KOPT-K1 (cell line): ENCODE data around the gene TGFBR3.
"Not testable (repeated sequence)": the region's sequence is repeated elsewhere in the genome, so short reads cannot be mapped to it uniquely, and the experiment has no call there.

Experiments used
- H3K27ac ChIP-seq: fragments of 200-600 bp; sonication (generic); 2 replicates; pipeline ENCODE4 v1.5.1; 2016; ENCODE audit warnings: antibody characterized with exemption, mild to moderate bottlenecking, low read depth, low read length; ENCODE audit not compliant: poor library complexity, severe bottlenecking
- H3K36me3 ChIP-seq: fragments of 200-600 bp; sonication (generic); 2 replicates; pipeline ENCODE4 v1.5.1; 2017; ENCODE audit warnings: antibody characterized with exemption, mild to moderate bottlenecking, low read length, moderate library complexity; ENCODE audit not compliant: insufficient read depth
- H3K9me3 ChIP-seq: fragments of 200-600 bp; sonication (generic); 2 replicates; pipeline ENCODE4 v1.5.1; 2017; ENCODE audit warnings: antibody characterized with exemption, low read length, mild to moderate bottlenecking; ENCODE audit not compliant: insufficient read depth, poor library complexity, severe bottlenecking

TGFBR3 gene

DNA sequence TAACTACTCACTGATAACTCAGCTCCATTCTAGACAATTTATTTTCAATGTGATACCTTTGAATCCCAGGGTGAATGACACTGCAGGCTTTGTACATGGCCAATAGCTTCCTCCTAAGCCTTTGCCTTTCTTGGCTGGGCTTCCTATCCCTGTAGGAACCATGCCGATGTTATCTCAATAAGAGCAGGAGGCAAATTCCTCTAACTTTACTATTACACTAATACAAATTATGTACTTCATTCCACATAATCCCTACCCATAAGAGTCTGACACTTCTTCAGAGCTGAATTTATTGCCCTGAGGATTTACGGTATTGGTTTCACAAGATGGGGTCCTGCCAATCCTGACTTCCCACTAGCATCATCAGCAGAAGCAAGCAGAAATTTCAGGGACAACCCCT is 14.0 kb downstream of the TGFBR3 start:
- no peaks in the 10 kb centered on the region for H3K9me3 ChIP-seq
- no peaks in the 10 kb centered on the region for H3K36me3 ChIP-seq
- no peak overlapping the region for H3K27ac ChIP-seq

DNA sequence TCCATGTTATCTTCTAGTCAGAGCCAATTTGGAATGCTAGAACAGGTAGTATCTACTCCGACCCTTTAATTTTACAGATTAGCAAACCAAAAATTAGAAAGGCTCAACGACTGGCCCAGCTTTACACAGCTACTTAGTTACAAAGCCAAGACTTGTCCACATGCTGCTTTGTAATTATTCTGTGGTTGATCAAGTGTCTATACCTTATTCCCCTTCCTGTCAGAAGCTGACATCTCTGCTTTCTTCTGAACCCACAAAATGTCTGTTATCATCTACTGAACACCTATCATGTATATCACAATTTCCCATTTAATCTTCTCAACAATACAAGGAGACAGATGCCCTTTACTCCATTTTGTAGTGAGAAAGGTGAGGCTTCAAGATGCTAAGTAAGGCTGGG is 15.6 kb downstream of the TGFBR3 start:
- Histone ChIP-seq H3K36me3 (no peaks in the 10 kb centered on the region), H3K27ac (no peak overlapping the region), H3K9me3 (no peaks in the 10 kb centered on the region)

DNA sequence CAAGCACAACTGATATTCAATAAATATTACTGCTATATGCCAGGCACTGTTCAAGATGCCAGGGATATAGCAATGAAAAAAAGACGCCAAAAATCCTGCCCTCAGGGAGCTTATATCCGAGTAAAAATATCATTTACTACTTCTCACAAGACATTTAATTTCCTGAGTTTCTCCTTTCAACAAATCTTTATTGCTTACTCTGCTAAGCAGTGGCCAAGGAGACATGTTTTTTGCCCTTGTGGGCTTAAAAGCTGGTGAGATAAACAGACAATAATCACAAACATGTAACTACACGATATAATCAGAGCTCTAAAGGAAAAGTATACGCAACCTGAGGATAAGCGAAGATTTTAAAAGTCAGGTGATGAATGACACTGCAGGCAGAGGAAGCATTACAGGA is 19.5 kb downstream of the TGFBR3 start:
- no peaks in the 10 kb centered on the region for H3K9me3 ChIP-seq
- H3K27ac ChIP-seq = no peak overlapping the region
- H3K36me3 ChIP-seq = no peaks in the 10 kb centered on the region

DNA sequence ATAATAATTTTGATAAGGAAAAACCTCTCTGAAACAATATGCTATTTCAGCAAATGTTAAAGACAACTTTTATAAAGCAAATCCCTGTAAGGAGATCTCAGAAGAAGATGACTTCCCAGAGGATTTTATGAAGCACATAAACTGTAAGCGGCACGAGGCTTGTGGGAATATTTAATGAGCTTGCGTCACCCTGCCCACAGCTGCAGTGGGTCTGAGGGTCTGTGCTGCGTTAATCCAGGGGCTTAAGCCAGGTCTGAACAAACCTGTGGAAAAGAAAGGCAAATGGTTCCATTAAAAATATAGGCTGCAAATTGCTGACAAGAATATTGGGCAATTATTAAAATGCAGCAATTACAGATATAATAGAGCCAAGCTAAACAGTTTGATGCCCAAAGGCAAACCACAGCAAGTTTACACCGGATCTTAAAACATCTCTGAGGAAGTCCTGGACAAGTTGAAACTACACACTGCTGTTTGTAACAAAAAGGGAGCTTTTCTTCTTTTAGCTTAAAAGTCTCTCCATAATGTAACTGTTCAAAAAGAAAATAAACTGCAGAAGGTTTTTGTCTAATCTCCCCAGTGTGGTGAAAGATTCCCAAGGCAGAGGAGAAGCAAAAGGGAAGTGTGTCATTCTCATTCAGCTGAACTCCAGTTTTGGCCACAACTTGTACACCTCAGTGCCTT is 21.8 kb downstream of the TGFBR3 start:
- H3K27ac ChIP-seq = no peak overlapping the region

DNA sequence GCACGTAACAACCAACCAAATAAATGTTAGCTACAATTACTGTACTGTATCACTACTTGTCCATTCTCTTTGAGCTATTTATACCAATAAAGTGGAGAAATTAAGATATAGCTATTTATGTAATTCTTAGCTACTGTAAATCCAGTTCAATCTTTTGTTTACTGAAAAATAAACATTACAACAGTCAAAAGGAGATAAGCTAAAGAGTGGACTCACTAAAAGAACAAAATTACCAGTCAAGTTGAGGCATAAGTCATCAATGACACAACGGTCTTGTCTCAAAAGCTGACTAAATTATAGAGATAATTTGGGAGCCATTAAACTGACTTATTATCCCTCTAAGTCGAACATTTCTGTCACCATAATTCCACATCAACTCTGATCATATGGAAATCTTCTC is 22.5 kb downstream of the TGFBR3 start:
- no peaks in the 10 kb centered on the region for H3K9me3 ChIP-seq
- H3K36me3 ChIP-seq = no peaks in the 10 kb centered on the region
- no peak overlapping the region for H3K27ac ChIP-seq

More for the DNA sequence above, 21.8 kb downstream of the TGFBR3 start:
- Histone ChIP-seq H3K9me3 (no peaks in the 10 kb centered on the region), H3K36me3 (no peaks in the 10 kb centered on the region)

DNA sequence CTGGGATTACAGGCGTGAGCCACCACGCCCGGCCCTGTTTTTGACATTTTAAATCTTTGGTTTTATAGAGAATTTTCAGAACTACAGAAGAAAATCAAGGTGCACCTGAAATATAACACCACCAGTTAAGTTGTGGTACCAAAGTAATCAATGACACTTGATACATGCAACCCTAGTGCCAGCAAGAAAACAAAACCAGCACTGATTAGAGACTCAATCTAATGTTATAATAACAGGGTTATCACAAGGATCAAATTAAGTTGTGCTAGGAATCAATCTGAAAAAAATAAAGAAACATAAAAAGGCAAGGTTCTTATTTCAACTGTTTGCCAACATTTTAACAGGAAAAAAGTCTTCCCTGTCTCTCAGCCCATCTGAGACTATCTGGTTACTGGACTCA is 23.8 kb downstream of the TGFBR3 start:
- no peaks in the 10 kb centered on the region for H3K36me3 ChIP-seq
- H3K27ac ChIP-seq = no peak overlapping the region
- no peaks in the 10 kb centered on the region for H3K9me3 ChIP-seq

DNA sequence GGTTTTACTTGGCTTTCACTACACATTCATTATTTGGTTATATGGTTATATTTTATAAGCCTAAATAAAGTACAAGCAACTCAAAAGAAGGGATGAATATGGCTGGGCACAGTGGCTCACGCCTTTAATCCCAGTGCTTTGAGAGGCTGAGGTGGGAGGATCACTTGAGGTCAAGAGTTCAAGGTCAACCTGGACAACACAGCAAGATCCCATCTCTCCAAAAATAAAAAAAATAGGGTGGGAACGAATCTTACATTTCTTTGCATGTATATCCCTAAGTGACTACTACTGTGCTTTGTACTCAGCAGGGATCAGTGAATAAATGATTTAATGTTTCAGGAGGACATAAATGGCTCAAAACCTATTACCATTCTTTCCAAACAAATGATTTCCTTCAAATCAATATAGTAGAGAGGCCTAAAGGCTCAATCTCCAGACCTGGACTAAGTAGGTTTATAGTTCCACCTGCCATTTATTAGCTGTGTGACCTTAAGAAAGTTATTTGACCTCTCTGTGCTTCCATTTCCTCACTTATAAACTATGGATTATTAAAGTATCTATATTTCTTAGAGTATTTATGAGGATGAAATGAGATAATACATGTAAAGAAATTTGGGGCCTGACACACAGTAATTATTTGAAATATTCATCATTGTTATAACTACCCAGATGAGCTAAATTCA is 28.3 kb downstream of the TGFBR3 start:
- Histone ChIP-seq H3K36me3 (no peaks in the 10 kb centered on the region), H3K27ac (no peak overlapping the region), H3K9me3 (no peaks in the 10 kb centered on the region)

DNA sequence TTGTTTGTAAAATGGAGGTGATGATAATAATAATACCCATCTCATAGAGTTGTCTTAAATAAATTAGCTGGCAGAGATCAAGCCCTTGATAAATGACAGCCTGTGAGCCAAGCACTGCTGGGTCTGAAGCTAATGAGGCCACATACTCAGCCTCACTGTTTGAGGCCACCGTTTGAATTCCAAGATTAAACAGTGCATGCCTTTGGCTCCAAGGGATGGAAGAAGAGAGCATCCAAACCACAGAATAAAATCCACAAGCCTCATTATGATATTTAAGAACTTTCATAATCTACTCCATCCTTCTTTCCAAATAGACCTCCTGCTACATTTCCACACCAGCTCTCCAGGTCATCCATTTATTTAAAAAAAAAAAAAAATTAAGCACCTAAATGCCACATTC is 29.0 kb downstream of the TGFBR3 start:
- Histone ChIP-seq H3K36me3 (no peaks in the 10 kb centered on the region), H3K9me3 (no peaks in the 10 kb centered on the region), H3K27ac (no peak overlapping the region)

DNA sequence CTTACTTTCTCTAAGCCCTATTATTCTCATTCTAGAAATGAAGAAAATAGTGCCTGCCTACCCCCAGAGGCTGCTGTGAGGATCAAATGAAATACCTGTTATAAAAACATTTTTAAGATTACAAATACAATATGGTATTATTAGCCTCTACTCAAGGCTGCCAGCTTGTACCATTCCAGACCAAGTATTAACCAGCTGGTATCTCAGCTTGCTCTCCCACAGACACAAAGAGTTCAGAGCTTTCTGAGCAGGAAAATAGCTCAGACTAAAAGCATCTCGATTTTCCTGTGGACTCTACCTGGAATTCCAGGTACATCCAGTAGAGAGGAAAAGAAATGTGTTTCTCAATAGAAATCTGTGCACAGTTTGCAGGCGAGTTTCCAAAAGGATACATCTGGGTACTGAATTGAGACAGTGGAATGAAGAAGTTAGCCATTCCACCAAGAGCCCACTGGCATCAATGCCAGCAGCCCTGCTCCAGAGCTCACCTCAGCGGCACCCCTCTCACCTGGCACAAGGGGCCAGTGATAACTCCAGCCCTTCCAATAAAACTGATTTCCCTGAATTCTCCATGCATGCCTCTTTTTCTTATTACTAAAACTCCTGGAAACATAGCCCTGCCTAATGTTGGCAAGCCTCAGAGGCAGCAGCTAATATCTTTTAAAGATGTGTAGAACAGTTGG is 31.0 kb downstream of the TGFBR3 start:
- Histone ChIP-seq H3K9me3 (no peaks in the 10 kb centered on the region), H3K27ac (no peak overlapping the region), H3K36me3 (no peaks in the 10 kb centered on the region)

DNA sequence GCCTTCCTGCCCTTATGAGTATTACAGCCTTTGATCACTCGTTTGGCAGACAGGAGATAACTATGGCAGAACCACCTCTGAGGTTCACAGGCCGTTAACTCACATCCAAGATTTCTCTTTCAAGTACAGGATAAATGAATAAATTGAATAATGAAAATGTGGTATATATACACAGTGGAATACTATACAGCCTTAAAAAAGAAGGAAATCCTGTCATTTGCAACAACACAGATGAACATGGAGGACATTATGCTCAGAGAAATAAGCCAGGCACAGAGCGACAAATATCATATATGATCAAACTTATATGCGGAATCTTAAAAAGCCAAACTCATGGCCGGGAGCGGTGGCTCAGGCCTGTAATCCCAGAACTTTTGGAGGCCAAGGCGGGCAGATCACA is 32.6 kb downstream of the TGFBR3 start:
- H3K36me3 ChIP-seq = no peaks in the 10 kb centered on the region
- no peaks in the 10 kb centered on the region for H3K9me3 ChIP-seq
- no peak overlapping the region for H3K27ac ChIP-seq

DNA sequence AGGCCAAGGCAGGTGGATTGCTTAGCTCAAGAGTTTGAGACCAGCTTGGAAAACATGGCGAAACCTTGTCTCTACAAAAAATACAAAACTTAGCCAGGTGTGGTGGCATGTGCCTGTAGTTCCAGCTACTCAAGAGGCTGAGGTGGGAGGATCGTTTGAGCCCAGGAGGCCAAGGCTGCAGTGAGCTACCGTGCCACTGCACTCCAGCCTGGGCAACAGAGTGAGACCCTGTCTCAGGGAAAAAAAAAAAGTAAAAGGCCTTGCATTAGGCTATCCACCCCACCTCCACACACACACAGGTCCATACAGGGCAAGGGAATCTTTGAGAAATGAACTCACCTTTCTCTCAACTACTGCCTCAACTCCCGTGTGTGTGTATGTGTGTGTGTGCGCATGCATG is 33.9 kb downstream of the TGFBR3 start:
- not testable (repeated sequence) for H3K27ac ChIP-seq, H3K9me3 ChIP-seq

DNA sequence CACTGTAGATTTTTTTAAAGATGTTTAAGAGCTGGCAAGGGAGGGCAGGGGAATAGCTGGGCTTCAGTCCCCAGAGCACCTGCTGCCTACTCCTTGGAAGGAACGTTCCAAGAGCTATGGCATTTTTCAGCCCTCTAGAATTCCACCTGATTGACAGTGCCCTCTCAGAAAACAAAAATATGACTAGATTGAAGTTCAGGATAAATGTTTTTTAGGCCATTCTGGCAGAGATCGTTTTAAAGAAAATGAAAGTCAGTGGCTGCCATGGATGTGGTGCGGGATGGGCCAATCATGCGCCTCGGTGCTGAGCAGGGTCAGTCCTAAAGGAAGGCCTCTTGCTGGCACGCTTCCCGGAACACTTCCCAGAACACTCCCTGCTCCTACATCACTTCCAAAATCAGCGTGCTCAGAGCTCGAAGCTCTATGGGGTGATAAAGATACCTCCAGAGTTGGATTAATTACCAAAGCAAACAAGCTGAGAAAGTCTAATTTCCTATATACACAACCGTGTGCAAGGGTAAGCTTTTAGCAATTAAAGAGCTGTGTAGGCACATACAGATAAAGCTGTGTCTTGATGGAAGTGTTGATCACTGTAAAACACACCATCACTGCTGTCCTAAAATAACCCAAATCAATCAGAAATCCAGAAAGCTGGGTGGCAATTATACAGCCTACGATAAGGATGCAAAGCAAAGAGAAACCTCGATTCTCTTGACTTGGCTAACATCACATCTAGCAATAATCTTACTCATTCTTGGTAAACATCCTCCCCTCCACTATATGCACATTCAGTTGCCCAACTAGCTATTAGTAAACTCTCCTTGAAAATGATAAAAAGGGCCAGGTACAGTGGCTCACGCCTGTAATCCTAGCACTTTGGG is 34.6 kb downstream of the TGFBR3 start:
- no peaks in the 10 kb centered on the region for H3K9me3 ChIP-seq
- no peak overlapping the region for H3K27ac ChIP-seq
- no peaks in the 10 kb centered on the region for H3K36me3 ChIP-seq

More for the DNA sequence above, 33.9 kb downstream of the TGFBR3 start:
- H3K36me3 ChIP-seq = not testable (repeated sequence)

DNA sequence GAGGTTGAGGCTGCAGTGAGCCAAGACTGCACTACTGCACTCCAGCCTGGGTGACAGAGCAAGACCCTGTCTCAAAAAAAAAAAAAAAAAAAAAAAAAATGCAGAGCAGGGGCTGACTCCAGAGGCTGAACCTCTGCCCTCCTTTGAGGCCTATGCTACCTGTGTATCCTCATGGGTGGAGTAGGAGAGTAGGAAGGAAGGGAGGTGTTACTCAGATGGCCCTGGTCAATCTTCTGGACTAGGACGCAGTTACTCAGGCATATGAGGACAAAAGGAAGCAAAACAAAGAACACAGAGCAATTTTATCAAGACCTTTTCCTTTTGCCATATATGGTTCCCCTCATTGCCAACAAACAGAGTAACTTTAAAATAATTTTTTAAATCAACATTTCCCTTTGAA is 35.2 kb downstream of the TGFBR3 start:
- no peaks in the 10 kb centered on the region for H3K9me3 ChIP-seq
- no peak overlapping the region for H3K27ac ChIP-seq
- H3K36me3 ChIP-seq = no peaks in the 10 kb centered on the region

DNA sequence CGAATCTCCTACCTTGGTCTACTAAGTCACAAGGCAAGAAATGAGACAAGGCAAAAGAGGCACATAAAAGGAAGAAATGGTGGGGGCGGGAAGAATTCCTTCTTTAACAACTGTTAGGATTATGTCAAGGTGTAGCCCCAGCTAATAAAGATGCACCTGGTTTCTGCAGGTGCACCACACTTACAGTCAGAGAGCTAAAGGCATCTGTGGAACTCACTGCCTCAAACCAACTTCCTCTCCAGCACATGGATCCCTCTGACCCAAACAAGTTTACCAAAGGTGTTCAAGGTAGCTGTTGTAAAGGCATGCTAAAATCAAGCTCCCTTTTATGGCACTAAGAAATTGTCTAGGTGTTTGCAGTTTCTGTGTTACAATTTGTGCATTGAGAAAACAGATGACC is 38.1 kb downstream of the TGFBR3 start:
- no peaks in the 10 kb centered on the region for H3K9me3 ChIP-seq
- no peak overlapping the region for H3K27ac ChIP-seq
- no peaks in the 10 kb centered on the region for H3K36me3 ChIP-seq

DNA sequence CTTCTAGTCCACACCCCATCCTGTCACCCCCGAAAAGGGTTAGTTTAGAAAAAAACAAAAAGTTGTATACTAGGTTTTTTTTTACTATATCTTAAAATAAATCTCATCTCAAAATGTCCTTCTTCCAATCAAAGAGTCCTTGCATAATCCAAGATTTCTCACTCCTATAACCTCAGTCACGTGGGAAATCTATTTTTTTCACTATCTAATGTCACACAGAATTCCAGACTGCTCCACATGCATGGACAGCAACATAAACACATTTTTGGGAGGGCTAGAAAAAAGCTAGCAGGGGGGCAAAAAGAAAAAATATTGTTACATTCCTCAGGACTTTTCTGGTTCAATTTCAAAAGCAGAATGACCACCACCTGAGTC is 39.3 kb downstream of the TGFBR3 start:
- no peak overlapping the region for H3K27ac ChIP-seq
- H3K9me3 ChIP-seq = no peaks in the 10 kb centered on the region
- no peaks in the 10 kb centered on the region for H3K36me3 ChIP-seq
